GM23338 (cell line): Measurements from ENCODE around the gene CFAP299. TPM values are rescaled to one million over a fixed set of nuclear protein-coding genes. Genes with fewer than 3 reads are reported as not detected.

Experiments
- ATAC-seq: fragments of 200-7000 bp; cut with Tn5 transposase; 3 replicates; pipeline ENCODE4 v1.9.1; 2020
- DNase-seq: peaks from one replicate; pipeline ENCODE4 v3.0.0-alpha.2; 2015; ENCODE audit warnings: low spot score
- H2AFZ ChIP-seq: fragments of 200-600 bp; sonication (generic); 2 replicates; pipeline ENCODE4 v1.8.0; 2016; ENCODE audit warnings: antibody characterized with exemption, mild to moderate bottlenecking, moderate library complexity
- H3F3A ChIP-seq: fragments of 200-600 bp; sonication (generic); replicated peaks from 2 replicates; pipeline ENCODE4 v1.8.0; 2017; ENCODE audit warnings: antibody characterized with exemption, mixed run types, low read depth
- H3K27ac ChIP-seq: fragments of 200-600 bp; sonication (generic); 2 replicates; pipeline ENCODE4 v1.6.1; 2016; ENCODE audit warnings: low read depth
- H3K27me3 ChIP-seq: fragments of 200-600 bp; sonication (generic); 2 replicates; pipeline ENCODE4 v1.8.0; 2016; ENCODE audit warnings: mild to moderate bottlenecking, mixed run types, moderate library complexity; ENCODE audit not compliant: insufficient read depth
- H3K36me3 ChIP-seq: fragments of 200-600 bp; sonication (generic); 2 replicates; pipeline ENCODE4 v1.8.0; 2016; ENCODE audit warnings: mild to moderate bottlenecking; ENCODE audit not compliant: insufficient read depth
- H3K4me1 ChIP-seq: fragments of 200-600 bp; sonication (generic); 2 replicates; pipeline ENCODE4 v1.8.0; 2016; ENCODE audit warnings: mild to moderate bottlenecking, moderate library complexity; ENCODE audit not compliant: insufficient read depth
- H3K4me2 ChIP-seq: fragments of 200-600 bp; sonication (generic); 2 replicates; pipeline ENCODE4 v1.7.1; 2017; ENCODE audit warnings: mixed run types
- H3K4me3 ChIP-seq: fragments of 200-600 bp; sonication (generic); 2 replicates; pipeline ENCODE4 v1.6.1; 2016; ENCODE audit warnings: mixed run types
- H3K79me2 ChIP-seq: fragments of 200-600 bp; sonication (generic); replicated peaks from 2 replicates; pipeline ENCODE4 v1.8.0; 2017; ENCODE audit warnings: mild to moderate bottlenecking; ENCODE audit not compliant: insufficient read depth
- H3K9me2 ChIP-seq: fragments of 200-600 bp; sonication (generic); 2 replicates; pipeline ENCODE4 v1.8.0; 2017; ENCODE audit not compliant: insufficient read depth
- H4K20me1 ChIP-seq: fragments of 200-600 bp; sonication (generic); replicated peaks from 2 replicates; pipeline ENCODE4 v1.8.0; 2017; ENCODE audit warnings: mild to moderate bottlenecking; ENCODE audit not compliant: insufficient read depth
- H3K27ac Mint-ChIP-seq: 2 replicates; pipeline ENCODE4 v1.8.0; 2020; ENCODE audit warnings: inconsistent platforms, mild to moderate bottlenecking, moderate library complexity, mixed read lengths
- H3K27me3 Mint-ChIP-seq: 3 replicates; pipeline ENCODE4 v1.8.0; 2022; ENCODE audit warnings: low read depth, mild to moderate bottlenecking, moderate library complexity, mixed read lengths, inconsistent platforms; ENCODE audit not compliant: insufficient read depth, poor library complexity
- H3K36me3 Mint-ChIP-seq: 3 replicates; pipeline ENCODE4 v1.8.0; 2021; ENCODE audit warnings: low read depth, mild to moderate bottlenecking, inconsistent platforms, moderate library complexity, mixed read lengths
- H3K4me1 Mint-ChIP-seq: 3 replicates; pipeline ENCODE4 v1.8.0; 2020; ENCODE audit warnings: mild to moderate bottlenecking, inconsistent platforms, mixed read lengths
- H3K4me3 Mint-ChIP-seq: 3 replicates; pipeline ENCODE4 v1.8.0; 2021; ENCODE audit warnings: moderate library complexity, mild to moderate bottlenecking, inconsistent platforms, mixed read lengths
- H3K9me3 Mint-ChIP-seq: 3 replicates; pipeline ENCODE4 v1.8.0; 2020; ENCODE audit warnings: moderate library complexity, mild to moderate bottlenecking, inconsistent platforms, mixed read lengths
- CREB1 ChIP-seq: fragments of 250-450 bp; sonication (Bioruptor Pico); IDR thresholded peaks from 2 replicates; pipeline ENCODE4 v1.5.0; 2020; ENCODE audit warnings: low read depth, mild to moderate bottlenecking, moderate library complexity
- ETS1 ChIP-seq: IDR thresholded peaks from 2 replicates; pipeline ENCODE4 v1.6.1; 2016; ENCODE audit warnings: antibody characterized with exemption
- EZH2 ChIP-seq: fragments of 200-600 bp; sonication (generic); IDR thresholded peaks from one replicate; pipeline ENCODE4 v1.8.0; 2017; ENCODE audit warnings: antibody characterized with exemption, mild to moderate bottlenecking, low read depth; ENCODE audit not compliant: unreplicated experiment
- EZH2phosphoT487 ChIP-seq: fragments of 200-600 bp; sonication (generic); IDR thresholded peaks from one replicate; pipeline ENCODE4 v1.8.1; 2018; ENCODE audit warnings: antibody characterized with exemption; ENCODE audit not compliant: unreplicated experiment
- JUNB ChIP-seq: IDR thresholded peaks from one replicate; pipeline ENCODE4 v1.6.1; 2016; ENCODE audit warnings: antibody characterized with exemption; ENCODE audit not compliant: unreplicated experiment
- NANOG ChIP-seq: IDR thresholded peaks from 2 replicates; pipeline ENCODE4 v1.6.1; 2016; ENCODE audit warnings: antibody characterized with exemption, borderline replicate concordance
- POLR2AphosphoS5 ChIP-seq: IDR thresholded peaks from 2 replicates; pipeline ENCODE4 v1.6.1; 2016; ENCODE audit warnings: antibody characterized with exemption, low read depth
- STAT1 ChIP-seq: IDR thresholded peaks from one replicate; pipeline ENCODE4 v1.6.1; 2016; ENCODE audit warnings: antibody characterized with exemption; ENCODE audit not compliant: unreplicated experiment
- ZNF114 ChIP-seq: fragments of 250-450 bp; sonication (Bioruptor Pico); IDR thresholded peaks from 2 replicates; pipeline ENCODE4 v1.5.0; 2020; ENCODE audit warnings: mild to moderate bottlenecking, moderate library complexity
- ZNF331 ChIP-seq: fragments of 250-450 bp; sonication (Bioruptor Pico); IDR thresholded peaks from 2 replicates; pipeline ENCODE4 v1.5.0; 2020; ENCODE audit warnings: low read depth, mild to moderate bottlenecking, moderate library complexity
- polyA plus RNA-seq: library from polyadenylated mRNA; unstranded; fragments of >200 nt; fragmentation: Nextera tagmentation; extraction: Ambion mirVana; gene quantifications from 2 replicates; pipeline ENCODE4 v1.2.1, GENCODE V29; 2016
- total RNA-seq: library from RNA; depleted of rRNA; stranded (reverse); fragments of >200 nt; shearing (Covaris generic); gene quantifications from 2 replicates; pipeline ENCODE4 v1.2.3, GENCODE V29; 2014
- TF ChIP-seq, protein P1 (sequence below): IDR thresholded peaks from one replicate; pipeline ENCODE4 v1.6.1; 2018; ENCODE audit warnings: antibody characterized with exemption; ENCODE audit not compliant: unreplicated experiment
- TF ChIP-seq, protein P2 (sequence below), 2 experiments: fragments of 200-600 bp in 1 of 2; sonication (generic) in 1 of 2; conservative IDR thresholded peaks; 2 replicates each; pipeline versions ENCODE4 v1.5.1 to v1.6.1; 2016 to 2017; ENCODE audit warnings: antibody characterized with exemption in 2 of 2, low read depth in 2 of 2, mild to moderate bottlenecking in 2 of 2, moderate library complexity in 1 of 2

The CFAP299 gene
- total and polyA plus RNA-seq, 2 experiments from 2014 or later = not detected

GRCh38 chr4:80900908-80901307 lies 565.4 kb downstream of the CFAP299 start (continued):
- TF ChIP-seq ETS1 (no peak), ZNF114 (no peak), CREB1 (CRISPR knock-in tag) (no peak), ZNF331 (CRISPR knock-in tag) (no peak), NANOG (no peak), JUNB (no peak), EZH2phosphoT487 (no peak), POLR2AphosphoS5 (no peak), STAT1 (no peak), EZH2 (no peak)
- TF ChIP-seq, protein P1, sequence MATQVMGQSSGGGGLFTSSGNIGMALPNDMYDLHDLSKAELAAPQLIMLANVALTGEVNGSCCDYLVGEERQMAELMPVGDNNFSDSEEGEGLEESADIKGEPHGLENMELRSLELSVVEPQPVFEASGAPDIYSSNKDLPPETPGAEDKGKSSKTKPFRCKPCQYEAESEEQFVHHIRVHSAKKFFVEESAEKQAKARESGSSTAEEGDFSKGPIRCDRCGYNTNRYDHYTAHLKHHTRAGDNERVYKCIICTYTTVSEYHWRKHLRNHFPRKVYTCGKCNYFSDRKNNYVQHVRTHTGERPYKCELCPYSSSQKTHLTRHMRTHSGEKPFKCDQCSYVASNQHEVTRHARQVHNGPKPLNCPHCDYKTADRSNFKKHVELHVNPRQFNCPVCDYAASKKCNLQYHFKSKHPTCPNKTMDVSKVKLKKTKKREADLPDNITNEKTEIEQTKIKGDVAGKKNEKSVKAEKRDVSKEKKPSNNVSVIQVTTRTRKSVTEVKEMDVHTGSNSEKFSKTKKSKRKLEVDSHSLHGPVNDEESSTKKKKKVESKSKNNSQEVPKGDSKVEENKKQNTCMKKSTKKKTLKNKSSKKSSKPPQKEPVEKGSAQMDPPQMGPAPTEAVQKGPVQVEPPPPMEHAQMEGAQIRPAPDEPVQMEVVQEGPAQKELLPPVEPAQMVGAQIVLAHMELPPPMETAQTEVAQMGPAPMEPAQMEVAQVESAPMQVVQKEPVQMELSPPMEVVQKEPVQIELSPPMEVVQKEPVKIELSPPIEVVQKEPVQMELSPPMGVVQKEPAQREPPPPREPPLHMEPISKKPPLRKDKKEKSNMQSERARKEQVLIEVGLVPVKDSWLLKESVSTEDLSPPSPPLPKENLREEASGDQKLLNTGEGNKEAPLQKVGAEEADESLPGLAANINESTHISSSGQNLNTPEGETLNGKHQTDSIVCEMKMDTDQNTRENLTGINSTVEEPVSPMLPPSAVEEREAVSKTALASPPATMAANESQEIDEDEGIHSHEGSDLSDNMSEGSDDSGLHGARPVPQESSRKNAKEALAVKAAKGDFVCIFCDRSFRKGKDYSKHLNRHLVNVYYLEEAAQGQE = no peak
- TF ChIP-seq, protein P2, sequence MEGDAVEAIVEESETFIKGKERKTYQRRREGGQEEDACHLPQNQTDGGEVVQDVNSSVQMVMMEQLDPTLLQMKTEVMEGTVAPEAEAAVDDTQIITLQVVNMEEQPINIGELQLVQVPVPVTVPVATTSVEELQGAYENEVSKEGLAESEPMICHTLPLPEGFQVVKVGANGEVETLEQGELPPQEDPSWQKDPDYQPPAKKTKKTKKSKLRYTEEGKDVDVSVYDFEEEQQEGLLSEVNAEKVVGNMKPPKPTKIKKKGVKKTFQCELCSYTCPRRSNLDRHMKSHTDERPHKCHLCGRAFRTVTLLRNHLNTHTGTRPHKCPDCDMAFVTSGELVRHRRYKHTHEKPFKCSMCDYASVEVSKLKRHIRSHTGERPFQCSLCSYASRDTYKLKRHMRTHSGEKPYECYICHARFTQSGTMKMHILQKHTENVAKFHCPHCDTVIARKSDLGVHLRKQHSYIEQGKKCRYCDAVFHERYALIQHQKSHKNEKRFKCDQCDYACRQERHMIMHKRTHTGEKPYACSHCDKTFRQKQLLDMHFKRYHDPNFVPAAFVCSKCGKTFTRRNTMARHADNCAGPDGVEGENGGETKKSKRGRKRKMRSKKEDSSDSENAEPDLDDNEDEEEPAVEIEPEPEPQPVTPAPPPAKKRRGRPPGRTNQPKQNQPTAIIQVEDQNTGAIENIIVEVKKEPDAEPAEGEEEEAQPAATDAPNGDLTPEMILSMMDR (conservative IDR thresholded peaks at IDR 0.05; ENCODE audit: low read depth in 2 of 2) = no peak

DNA sequence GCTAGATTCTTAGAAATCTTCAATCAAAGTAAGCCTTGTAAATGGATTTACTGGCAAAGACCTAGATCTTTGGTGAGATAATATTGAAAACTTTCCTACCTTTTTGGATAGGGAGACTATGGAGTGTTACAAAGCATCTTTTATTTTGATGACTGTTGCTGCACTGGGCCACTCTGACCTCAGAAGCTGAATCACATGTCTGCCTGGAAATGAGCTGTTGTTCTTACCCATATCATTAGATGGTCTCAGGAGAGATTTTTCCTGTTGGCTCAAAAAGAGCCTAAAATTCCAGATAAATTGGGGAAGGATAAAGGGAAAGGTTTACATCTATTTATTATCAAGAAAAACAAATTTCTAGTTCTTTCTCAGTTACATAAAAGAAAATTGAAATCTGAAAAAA lies 567.5 kb downstream of the CFAP299 start:
- ATAC-seq (no peak), DNase-seq (no peak)
- H3K27ac ChIP-seq = no peak overlapping the region
- no peak overlapping the region for H2AFZ ChIP-seq
- peaks cover 16% of the 10 kb centered on the region for H3K36me3 Mint-ChIP-seq
- no peaks in the 10 kb centered on the region for H3K4me1 Mint-ChIP-seq
- H3K4me3 Mint-ChIP-seq = no peak overlapping the region
- H3K27me3 ChIP-seq = no peaks in the 10 kb centered on the region
- no peak overlapping the region for H3K4me2 ChIP-seq
- peaks cover 29% of the 10 kb centered on the region for H3K9me3 Mint-ChIP-seq
- no peaks in the 10 kb centered on the region for H4K20me1 ChIP-seq
- H3K27me3 Mint-ChIP-seq = no peaks in the 10 kb centered on the region
- H3F3A ChIP-seq = no peaks in the 10 kb centered on the region
- no peaks in the 10 kb centered on the region for H3K79me2 ChIP-seq
- H3K4me3 ChIP-seq = no peak overlapping the region
- no peak overlapping the region for H3K27ac Mint-ChIP-seq
- H3K9me2 ChIP-seq = no peaks in the 10 kb centered on the region
- H3K36me3 ChIP-seq = no peaks in the 10 kb centered on the region
- no peaks in the 10 kb centered on the region for H3K4me1 ChIP-seq
- no peak for TF ChIP-seq CREB1 (CRISPR knock-in tag)
- TF ChIP-seq JUNB = no peak
- TF ChIP-seq NANOG = no peak
- TF ChIP-seq, protein P1 = no peak
- TF ChIP-seq, protein P2 (conservative IDR thresholded peaks at IDR 0.05; ENCODE audit: low read depth in 2 of 2) = no peak
- no peak for TF ChIP-seq EZH2
- TF ChIP-seq ZNF331 (CRISPR knock-in tag) = no peak
